Epidermal melanocyte (primary cell): ENCODE results near the gene SQOR.
"Not testable (repeated sequence)": the region's sequence is repeated elsewhere in the genome, so short reads cannot be mapped to it uniquely, and the experiment has no call there.

Experiments
- DNase-seq: peaks from one replicate; pipeline ENCODE4 v3.0.0; 2011; ENCODE audit warnings: low spot score; ENCODE audit not compliant: insufficient read length

SQOR gene

GRCh38 chr15:45631776-45632175, 3.1 kb upstream of the SQOR start:
- DNase-seq, result no peak

GRCh38 chr15:45635191-45635638, 386 bp downstream of the SQOR start:
- DNase-seq, result no peak

GRCh38 chr15:45635763-45636292, 999 bp downstream of the SQOR start:
- DNase-seq, result no peak

- DNase-seq, result no peak
Measured at GRCh38 chr15:45637141-45637540, 2.3 kb downstream of the SQOR start.

GRCh38 chr15:45637552-45638033, 2.8 kb downstream of the SQOR start:
- DNase-seq, result peak; percentile 71

- DNase-seq, result no peak
Measured at GRCh38 chr15:45640616-45641015, 5.8 kb downstream of the SQOR start.

- DNase-seq, result no peak
Measured at GRCh38 chr15:45641374-45641781, 6.5 kb downstream of the SQOR start.

- no peak for DNase-seq
Measured at GRCh38 chr15:45641999-45642932, 7.4 kb downstream of the SQOR start.

- no peak for DNase-seq
Measured at GRCh38 chr15:45644437-45644836, 9.6 kb downstream of the SQOR start.

GRCh38 chr15:45645026-45645980, 10.5 kb downstream of the SQOR start:
- no peak for DNase-seq

- DNase-seq, result no peak
Measured at GRCh38 chr15:45646220-45646619, 11.4 kb downstream of the SQOR start.

- DNase-seq, result no peak
Measured at GRCh38 chr15:45647828-45648227, 13.0 kb downstream of the SQOR start.

GRCh38 chr15:45648521-45649200, 13.8 kb downstream of the SQOR start:
- no peak for DNase-seq

GRCh38 chr15:45650007-45650406, 15.2 kb downstream of the SQOR start:
- not testable (repeated sequence) for DNase-seq

- no peak for DNase-seq
Measured at GRCh38 chr15:45650889-45651525, 16.2 kb downstream of the SQOR start.

- no peak for DNase-seq
Measured at GRCh38 chr15:45653702-45654424, 19.0 kb downstream of the SQOR start.

GRCh38 chr15:45654749-45655148, 19.9 kb downstream of the SQOR start:
- no peak for DNase-seq

GRCh38 chr15:45657254-45657653, 22.4 kb downstream of the SQOR start:
- DNase-seq, result no peak

GRCh38 chr15:45657764-45658545, 23.1 kb downstream of the SQOR start:
- no peak for DNase-seq
